Ecto neural progenitor cell (in vitro differentiated cells): ENCODE data around the gene P2RY14.
"Not testable (repeated sequence)": the region's sequence is repeated elsewhere in the genome, so short reads cannot be mapped to it uniquely, and the experiment has no call there.

ENCODE experiments used
- DNase-seq: peaks from one replicate; pipeline ENCODE4 v3.0.0-alpha.2; 2018; ENCODE audit warnings: low spot score

Gene P2RY14

DNA sequence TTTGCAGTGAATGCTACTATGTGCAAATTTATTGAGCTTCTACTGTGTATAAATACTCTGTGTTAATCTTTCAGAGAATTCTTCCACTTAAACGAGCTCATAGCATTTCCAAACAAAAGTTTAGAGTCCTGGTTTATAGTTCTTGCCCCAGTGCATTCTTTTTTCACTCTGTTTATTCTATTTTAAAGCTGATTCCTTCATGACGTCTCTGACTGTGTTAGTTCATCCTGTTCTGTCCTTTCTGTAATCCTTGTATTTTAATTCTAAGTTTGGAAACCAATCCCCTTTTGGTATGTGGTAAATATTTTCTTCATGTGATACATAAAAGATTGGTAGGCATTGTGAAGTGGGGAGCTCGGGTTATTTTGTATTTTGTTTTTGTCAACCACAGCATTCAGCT lies 18.7 kb downstream of the P2RY14 start:
- no peak for DNase-seq

- DNase-seq: no peak
Measured at GRCh38 chr3:151256749-151257148, 21.6 kb downstream of the P2RY14 start.

DNA sequence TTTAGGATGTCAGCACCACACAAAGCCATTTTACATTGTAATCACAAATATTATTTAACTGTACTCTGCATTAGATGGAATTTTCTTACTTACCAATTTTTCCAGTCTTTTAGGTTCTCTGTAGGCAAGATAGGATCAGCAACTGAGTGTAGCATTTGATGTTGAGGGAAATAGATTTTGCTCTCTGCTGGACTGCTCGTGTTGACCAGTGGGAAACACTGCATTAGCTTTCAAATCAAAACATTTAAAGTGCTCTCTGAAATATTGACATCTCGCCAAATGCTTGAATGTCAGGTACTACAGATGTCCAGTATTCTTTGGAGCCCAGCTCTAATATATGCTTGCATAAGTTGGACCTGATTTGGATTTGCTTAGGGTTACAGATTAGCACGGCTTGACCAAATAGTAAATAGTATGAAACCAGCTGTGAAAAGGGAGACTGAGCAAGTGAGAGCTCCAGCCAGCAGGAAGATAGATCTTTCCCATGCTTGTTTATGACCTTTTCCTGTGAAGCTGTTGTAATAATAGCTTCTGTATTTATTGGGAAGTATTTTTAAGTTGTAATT lies 29.5 kb downstream of the P2RY14 start:
- DNase-seq: no peak

DNA sequence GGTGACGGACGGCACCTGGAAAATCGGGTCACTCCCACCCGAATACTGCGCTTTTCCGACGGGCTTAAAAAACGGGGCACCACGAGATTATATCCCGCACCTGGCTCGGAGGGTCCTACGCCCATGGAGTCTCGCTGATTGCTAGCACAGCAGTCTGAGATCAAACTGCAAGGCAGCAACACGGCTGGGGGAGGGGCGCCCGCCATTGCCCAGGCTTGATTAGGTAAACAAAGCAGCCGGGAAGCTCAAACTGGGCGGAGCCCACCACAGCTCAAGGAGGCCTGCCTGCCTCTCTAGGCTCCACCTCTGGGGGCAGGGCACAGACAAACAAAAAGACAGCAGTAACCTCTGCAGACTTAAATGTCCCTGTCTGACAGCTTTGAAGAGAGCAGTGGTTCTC lies 36.3 kb downstream of the P2RY14 start:
- not testable (repeated sequence) for DNase-seq

- no peak for DNase-seq
Measured at GRCh38 chr3:151236736-151237135, 41.6 kb downstream of the P2RY14 start.

GRCh38 chr3:151236316-151236715 lies 42.0 kb downstream of the P2RY14 start:
- DNase-seq: no peak

- DNase-seq: no peak
Measured at GRCh38 chr3:151234825-151235224, 43.5 kb downstream of the P2RY14 start.

DNA sequence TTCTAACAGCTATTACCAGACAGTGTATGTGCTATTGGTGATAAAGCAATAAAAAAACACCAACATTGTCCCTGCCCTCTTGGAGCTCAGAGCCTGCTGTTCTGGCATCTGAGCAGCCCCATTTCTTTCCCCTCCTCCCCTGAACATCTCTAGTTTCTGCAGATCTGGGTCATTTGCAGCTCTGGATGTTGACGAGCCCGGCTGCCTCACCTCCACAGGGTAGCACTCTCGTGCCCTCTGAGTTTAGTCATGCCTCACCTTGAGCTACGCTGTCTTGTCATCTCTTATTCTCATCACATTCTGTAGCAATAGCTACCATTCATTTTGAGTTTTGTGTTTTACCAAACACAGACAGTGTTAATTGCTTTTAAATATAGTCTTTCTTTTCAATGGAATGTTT lies 45.4 kb downstream of the P2RY14 start:
- DNase-seq: no peak

DNA sequence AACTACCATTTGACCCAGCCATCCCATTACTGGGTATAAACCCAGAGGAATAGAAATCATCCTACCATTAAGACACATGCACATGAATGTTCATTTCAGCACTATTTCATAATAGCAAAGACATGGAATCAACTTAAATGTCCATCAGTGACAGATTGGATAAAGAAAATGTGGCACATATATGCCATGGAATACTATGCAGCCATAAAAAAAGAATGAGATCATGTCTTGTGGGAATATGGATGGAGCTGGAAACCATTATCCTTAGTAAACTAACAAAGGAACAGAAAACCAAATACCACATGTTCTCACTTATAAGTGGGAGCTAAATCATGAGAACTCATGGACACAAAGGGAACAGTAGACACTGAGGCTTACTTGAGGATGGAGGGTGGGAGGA lies 45.9 kb downstream of the P2RY14 start:
- DNase-seq: not testable (repeated sequence)

GRCh38 chr3:151230646-151231045 lies 47.7 kb downstream of the P2RY14 start:
- DNase-seq: no peak

DNA sequence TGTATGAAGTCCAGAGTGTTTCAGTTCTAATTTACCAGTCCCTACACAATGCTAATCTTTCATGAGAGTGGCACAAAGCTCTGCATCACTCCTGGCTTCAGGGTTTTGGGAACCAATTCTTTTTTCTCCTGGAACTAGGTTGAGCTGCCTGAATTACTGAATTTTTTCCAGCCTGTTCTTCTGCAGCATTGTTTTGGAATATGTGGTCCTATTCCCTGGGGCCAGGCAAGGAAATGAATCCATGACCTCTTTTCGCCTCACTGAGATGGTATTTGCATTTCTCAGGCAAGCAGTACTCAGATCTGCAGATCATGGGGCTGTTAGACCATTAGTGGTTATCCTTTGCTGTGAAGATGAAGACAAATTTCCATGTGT lies 49.7 kb downstream of the P2RY14 start:
- DNase-seq: no peak

GRCh38 chr3:151227807-151228665 lies 50.3 kb downstream of the P2RY14 start:
- DNase-seq: peak; percentile 82

GRCh38 chr3:151227266-151227806 lies 51.0 kb downstream of the P2RY14 start:
- DNase-seq: no peak

GRCh38 chr3:151226825-151227224 lies 51.5 kb downstream of the P2RY14 start:
- no peak for DNase-seq

DNA sequence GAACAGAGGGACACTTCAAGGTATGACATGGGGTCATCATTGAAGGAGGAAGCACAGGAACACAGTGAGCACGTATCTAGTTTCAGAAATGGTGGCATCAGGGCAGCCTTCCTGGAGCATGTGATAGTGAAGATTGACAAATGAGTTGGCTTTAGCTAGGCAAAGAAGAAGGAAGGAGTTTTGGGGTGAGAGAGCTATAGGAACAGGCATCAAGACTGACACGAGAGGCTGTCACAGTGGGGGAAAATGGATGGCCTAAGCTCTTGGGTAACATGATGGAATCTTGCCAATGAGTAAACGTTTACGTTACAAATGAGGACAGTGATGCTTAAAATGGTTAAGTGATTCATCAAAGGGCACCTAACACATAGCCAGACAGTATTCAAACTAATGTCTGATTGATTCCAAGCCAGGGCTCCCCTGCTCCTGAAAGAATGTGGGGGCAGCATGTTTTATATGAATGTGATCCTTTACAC lies 52.2 kb downstream of the P2RY14 start:
- DNase-seq: no peak

GRCh38 chr3:151225040-151225975 lies 53.0 kb downstream of the P2RY14 start:
- DNase-seq: no peak

- no peak for DNase-seq
Measured at GRCh38 chr3:151224268-151224866, 54.0 kb downstream of the P2RY14 start.

DNA sequence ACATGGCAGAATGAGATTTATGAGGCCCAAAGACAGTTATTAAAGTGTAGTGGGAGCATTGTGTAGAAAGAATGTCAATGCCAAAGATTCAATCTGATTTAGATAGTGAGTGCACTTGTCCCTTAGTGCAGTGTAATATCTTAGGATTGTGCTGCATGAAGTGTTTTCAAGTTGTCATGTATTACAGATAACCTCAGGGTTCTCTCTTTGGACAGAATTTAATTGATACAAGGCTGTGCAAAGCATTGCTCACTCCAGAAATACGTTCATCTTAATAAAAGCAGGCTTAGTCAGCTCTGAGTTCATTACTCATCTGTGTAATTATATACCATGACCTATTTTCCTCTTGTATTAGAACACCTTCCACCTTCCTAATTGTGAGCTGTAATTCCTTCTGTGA lies 59.3 kb downstream of the P2RY14 start:
- no peak for DNase-seq

- DNase-seq: no peak
Measured at GRCh38 chr3:151218136-151218535, 60.2 kb downstream of the P2RY14 start.

DNA sequence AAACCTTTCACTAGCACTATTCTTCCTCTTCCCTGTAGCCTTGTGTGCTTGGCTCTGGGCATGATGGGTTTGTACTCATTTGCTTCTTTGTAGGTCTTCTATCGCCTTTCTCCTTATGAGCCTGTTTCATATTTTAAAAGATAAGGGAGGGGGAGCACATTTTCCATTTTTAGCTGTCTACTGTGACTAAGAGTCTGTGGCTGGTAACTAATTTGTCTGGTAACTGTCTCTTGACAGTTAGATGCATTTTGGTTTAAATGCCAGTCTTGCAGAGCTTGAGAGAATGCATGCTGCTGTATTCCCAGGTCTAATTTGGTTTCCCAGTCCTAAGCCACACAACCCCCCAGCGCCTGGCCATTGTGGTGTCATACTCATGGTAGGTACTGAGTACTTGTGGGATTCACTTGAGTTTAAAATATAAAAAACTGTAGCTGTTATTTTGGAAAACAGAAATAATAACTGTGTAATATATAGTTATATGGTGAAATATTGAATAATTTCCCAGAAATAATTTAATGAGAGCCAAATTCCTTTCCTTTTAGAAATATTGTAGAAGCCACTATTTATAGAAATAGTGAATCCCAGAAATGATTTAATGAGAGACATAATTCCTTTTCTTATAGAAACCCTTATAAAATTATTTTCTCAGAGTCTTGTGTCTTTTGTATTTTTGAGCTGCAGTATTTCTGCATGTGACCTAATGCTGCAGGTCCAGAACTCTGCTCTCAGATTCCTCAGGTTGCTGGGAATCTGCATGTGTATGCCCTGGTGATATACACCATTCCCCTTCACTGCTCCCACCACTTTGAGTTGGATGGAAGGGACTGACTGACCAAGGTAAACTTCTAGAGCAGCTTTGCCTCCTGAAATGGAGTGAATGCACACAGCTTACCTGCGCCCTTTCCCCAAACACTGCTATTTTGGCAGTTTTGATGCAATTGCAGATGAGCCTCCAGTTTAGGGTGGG lies 61.4 kb downstream of the P2RY14 start:
- no peak for DNase-seq

DNA sequence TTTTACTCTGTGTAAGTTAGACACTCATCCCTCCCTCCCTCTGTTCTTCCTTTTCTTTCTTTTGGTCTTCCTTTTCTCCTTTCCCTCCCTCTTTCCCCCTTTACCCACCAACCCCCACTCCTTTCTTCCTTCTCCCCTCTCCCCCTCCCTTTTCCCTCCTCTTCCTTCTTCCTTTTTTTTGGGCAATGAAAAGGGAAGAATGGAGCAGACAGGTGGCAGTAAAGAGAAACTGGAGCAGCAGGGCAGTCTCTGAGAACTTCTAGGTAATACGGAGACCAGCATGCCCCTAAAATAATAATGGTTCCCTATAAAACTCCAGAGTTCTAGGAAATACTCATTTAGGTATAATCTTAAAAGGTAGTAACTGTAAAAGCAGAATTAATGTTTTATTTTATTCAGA lies 63.9 kb downstream of the P2RY14 start:
- DNase-seq: no peak
